ENCODE measurements around the gene CACNA1D.
"Not testable (repeated sequence)": the region's sequence is repeated elsewhere in the genome, so short reads cannot be mapped to it uniquely, and the experiment has no call there.

The CACNA1D gene

GRCh38 chr3:53570709-53571108, 76.3 kb downstream of the CACNA1D start:
- Histone ChIP-seq H4K8ac (ENCODE audit: low read length) (no peak overlapping the region), H3K4me3 (ENCODE audit: insufficient read depth in 1 of 2, low read depth in 1 of 2, low read length in 2 of 2) (no peak overlapping the region), H3K79me1 (replicated peaks; ENCODE audit: low read length, poor library complexity, severe bottlenecking) (no peaks in the 10 kb centered on the region), H4K91ac (ENCODE audit: low read length) (no peak overlapping the region), H2BK5ac (ENCODE audit: low read depth, low read length, poor library complexity, severe bottlenecking) (no peak overlapping the region), H3K27me3 (ENCODE audit: control insufficient read depth in 1 of 2, insufficient read depth in 1 of 2, low read length in 2 of 2) (peaks cover 0 to 11% of the 10 kb centered on the region in 2 experiments), H3K36me3 (ENCODE audit: control insufficient read depth in 1 of 2, insufficient read depth in 2 of 2, low read depth in 1 of 2, low read length in 2 of 2) (no peaks in the 10 kb centered on the region), H2BK12ac (ENCODE audit: low read length in 2 of 2) (no peak overlapping the region), H3K27ac (ENCODE audit: low read length, poor library complexity, severe bottlenecking) (no peak overlapping the region), H2AFZ (ENCODE audit: low read depth, low read length) (no peak overlapping the region), H3K9me3 (ENCODE audit: control insufficient read depth, low read length) (no peaks in the 10 kb centered on the region), H3K18ac (ENCODE audit: low read depth in 1 of 2, low read length in 2 of 2) (no peak overlapping the region), H3K4ac (ENCODE audit: low read depth in 1 of 2, low read length in 2 of 2) (no peak overlapping the region), H2AK5ac (ENCODE audit: low read length, severe bottlenecking) (no peak overlapping the region), H3K4me2 (ENCODE audit: low read length, poor library complexity, severe bottlenecking) (no peak overlapping the region), H2BK120ac (ENCODE audit: low read depth, low read length) (no peak overlapping the region), H2BK15ac (ENCODE audit: low read depth, poor library complexity, severe bottlenecking) (no peak overlapping the region), H3K14ac (ENCODE audit: low read length in 2 of 2) (no peak overlapping the region), H3K23ac (ENCODE audit: low read length in 2 of 2) (no peak overlapping the region), H3K9ac (ENCODE audit: low read length) (no peak overlapping the region), H3K4me1 (ENCODE audit: control insufficient read depth, insufficient read depth, low read depth, low read length) (no peaks in the 10 kb centered on the region)
- 34% methylated on average over 3 of the region's 3 CpGs for WGBS
- DNase-seq: peak; percentile 60

DNA sequence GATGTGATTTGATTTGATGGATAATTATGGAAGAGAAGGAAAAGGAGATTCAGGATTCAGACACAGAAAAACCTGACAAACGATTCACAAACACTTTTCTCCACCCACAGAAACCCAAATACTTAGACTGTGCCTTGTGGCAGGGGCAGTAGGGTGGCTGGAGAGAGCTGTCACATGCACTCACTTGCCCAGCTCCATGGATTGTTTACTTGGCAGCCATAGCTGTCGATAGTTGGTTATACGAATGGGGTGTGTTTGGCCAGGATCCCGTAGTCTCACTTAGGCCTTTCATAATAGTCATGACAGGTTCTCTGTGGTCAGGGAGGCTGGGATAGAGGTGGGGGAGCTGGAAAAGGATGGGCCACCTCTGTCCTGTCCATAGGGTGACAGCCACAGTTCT, 76.9 kb downstream of the CACNA1D start:
- Histone ChIP-seq H3K79me1 (replicated peaks; ENCODE audit: low read length, poor library complexity, severe bottlenecking) (no peaks in the 10 kb centered on the region), H3K9ac (ENCODE audit: low read length) (no peak overlapping the region), H3K4me2 (ENCODE audit: low read length, poor library complexity, severe bottlenecking) (no peak overlapping the region), H2BK120ac (ENCODE audit: low read depth, low read length) (no peak overlapping the region), H2BK15ac (ENCODE audit: low read depth, poor library complexity, severe bottlenecking) (no peak overlapping the region), H3K23ac (ENCODE audit: low read length in 2 of 2) (no peak overlapping the region), H2BK5ac (ENCODE audit: low read depth, low read length, poor library complexity, severe bottlenecking) (no peak overlapping the region), H3K27ac (ENCODE audit: low read length, poor library complexity, severe bottlenecking) (no peak overlapping the region), H3K4me1 (ENCODE audit: control insufficient read depth, insufficient read depth, low read depth, low read length) (no peaks in the 10 kb centered on the region), H2AFZ (ENCODE audit: low read depth, low read length) (no peak overlapping the region), H2AK5ac (ENCODE audit: low read length, severe bottlenecking) (no peak overlapping the region), H3K36me3 (ENCODE audit: control insufficient read depth in 1 of 2, insufficient read depth in 2 of 2, low read depth in 1 of 2, low read length in 2 of 2) (no peaks in the 10 kb centered on the region), H3K18ac (ENCODE audit: low read depth in 1 of 2, low read length in 2 of 2) (no peak overlapping the region), H3K9me3 (ENCODE audit: control insufficient read depth, low read length) (no peaks in the 10 kb centered on the region), H2BK12ac (ENCODE audit: low read length in 2 of 2) (no peak overlapping the region), H4K8ac (ENCODE audit: low read length) (no peak overlapping the region), H3K14ac (ENCODE audit: low read length in 2 of 2) (no peak overlapping the region), H3K4me3 (ENCODE audit: insufficient read depth in 1 of 2, low read depth in 1 of 2, low read length in 2 of 2) (no peak overlapping the region), H3K27me3 (ENCODE audit: control insufficient read depth in 1 of 2, insufficient read depth in 1 of 2, low read length in 2 of 2) (peaks cover 0 to 11% of the 10 kb centered on the region in 2 experiments), H4K91ac (ENCODE audit: low read length) (no peak overlapping the region), H3K4ac (ENCODE audit: low read depth in 1 of 2, low read length in 2 of 2) (no peak overlapping the region)
- WGBS: 85% methylated on average over 3 of the region's 4 CpGs
- DNase-seq: no peak

DNA sequence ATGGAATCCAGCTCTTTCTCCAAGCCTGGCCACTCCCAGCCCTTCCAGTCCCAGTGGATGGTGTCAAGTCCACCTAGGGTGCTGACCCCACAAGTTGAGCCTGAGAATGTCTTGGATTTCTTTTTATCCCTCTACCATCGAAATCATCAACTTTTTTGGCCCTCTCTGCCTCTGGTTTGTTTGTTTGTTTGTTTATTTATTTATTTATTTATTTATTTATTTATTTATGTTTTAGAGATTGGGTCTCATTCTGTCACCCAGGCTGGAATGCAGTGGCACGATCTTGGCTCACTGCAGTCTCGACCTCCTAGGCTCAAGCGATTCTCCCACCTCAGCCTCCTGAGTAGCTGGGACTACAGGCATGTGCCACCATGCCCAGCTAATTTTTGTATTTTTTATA, 77.8 kb downstream of the CACNA1D start:
- not testable (repeated sequence) for H3K9ac ChIP-seq (ENCODE audit: low read length); H3K36me3 ChIP-seq (ENCODE audit: control insufficient read depth in 1 of 2, insufficient read depth in 2 of 2, low read depth in 1 of 2, low read length in 2 of 2); H3K9me3 ChIP-seq (ENCODE audit: control insufficient read depth, low read length); H4K8ac ChIP-seq (ENCODE audit: low read length); H3K4ac ChIP-seq (ENCODE audit: low read depth in 1 of 2, low read length in 2 of 2); H3K4me3 ChIP-seq (ENCODE audit: insufficient read depth in 1 of 2, low read depth in 1 of 2, low read length in 2 of 2); H3K79me1 ChIP-seq (replicated peaks; ENCODE audit: low read length, poor library complexity, severe bottlenecking); H3K27ac ChIP-seq (ENCODE audit: low read length, poor library complexity, severe bottlenecking); H2BK5ac ChIP-seq (ENCODE audit: low read depth, low read length, poor library complexity, severe bottlenecking); H2BK120ac ChIP-seq (ENCODE audit: low read depth, low read length); H3K14ac ChIP-seq (ENCODE audit: low read length in 2 of 2); H3K4me2 ChIP-seq (ENCODE audit: low read length, poor library complexity, severe bottlenecking); H3K18ac ChIP-seq (ENCODE audit: low read depth in 1 of 2, low read length in 2 of 2); H2BK15ac ChIP-seq (ENCODE audit: low read depth, poor library complexity, severe bottlenecking); H2AFZ ChIP-seq (ENCODE audit: low read depth, low read length); H3K4me1 ChIP-seq (ENCODE audit: control insufficient read depth, insufficient read depth, low read depth, low read length); DNase-seq; H2BK12ac ChIP-seq (ENCODE audit: low read length in 2 of 2); H4K91ac ChIP-seq (ENCODE audit: low read length); H3K23ac ChIP-seq (ENCODE audit: low read length in 2 of 2); H2AK5ac ChIP-seq (ENCODE audit: low read length, severe bottlenecking)
- peaks cover 0 to 11% of the 10 kb centered on the region in 2 experiments for H3K27me3 ChIP-seq (ENCODE audit: control insufficient read depth in 1 of 2, insufficient read depth in 1 of 2, low read length in 2 of 2)
- WGBS: 96% methylated on average over 3 of the region's 4 CpGs

- WGBS: 36% methylated on average over 3 of the region's 3 CpGs
- no peak overlapping the region for H2AFZ ChIP-seq (ENCODE audit: low read depth, low read length)
- no peaks in the 10 kb centered on the region for H3K9me3 ChIP-seq (ENCODE audit: control insufficient read depth, low read length)
Observed at GRCh38 chr3:53577506-53577905, 83.1 kb downstream of the CACNA1D start.

More at GRCh38 chr3:53577506-53577905, 83.1 kb downstream of the CACNA1D start:
- H2AK5ac ChIP-seq (ENCODE audit: low read length, severe bottlenecking): no peak overlapping the region
- H2BK120ac ChIP-seq (ENCODE audit: low read depth, low read length): no peak overlapping the region
- no peak overlapping the region for H3K18ac ChIP-seq (ENCODE audit: low read depth in 1 of 2, low read length in 2 of 2)
- no peak overlapping the region for H3K9ac ChIP-seq (ENCODE audit: low read length)
- H3K27me3 ChIP-seq (ENCODE audit: control insufficient read depth in 1 of 2, insufficient read depth in 1 of 2, low read length in 2 of 2): peaks cover 0 to 19% of the 10 kb centered on the region in 2 experiments
- no peak overlapping the region for H4K91ac ChIP-seq (ENCODE audit: low read length)
- H4K8ac ChIP-seq (ENCODE audit: low read length): no peak overlapping the region
- H3K14ac ChIP-seq (ENCODE audit: low read length in 2 of 2): no peak overlapping the region
- no peak overlapping the region for H3K23ac ChIP-seq (ENCODE audit: low read length in 2 of 2)
- H3K27ac ChIP-seq (ENCODE audit: low read length, poor library complexity, severe bottlenecking): no peak overlapping the region
- H2BK5ac ChIP-seq (ENCODE audit: low read depth, low read length, poor library complexity, severe bottlenecking): no peak overlapping the region
- no peak for DNase-seq
- H3K79me1 ChIP-seq (replicated peaks; ENCODE audit: low read length, poor library complexity, severe bottlenecking): no peaks in the 10 kb centered on the region
- H3K4ac ChIP-seq (ENCODE audit: low read depth in 1 of 2, low read length in 2 of 2): no peak overlapping the region
- no peak overlapping the region for H3K4me2 ChIP-seq (ENCODE audit: low read length, poor library complexity, severe bottlenecking)
- no peak overlapping the region for H3K4me3 ChIP-seq (ENCODE audit: insufficient read depth in 1 of 2, low read depth in 1 of 2, low read length in 2 of 2)
- H3K36me3 ChIP-seq (ENCODE audit: control insufficient read depth in 1 of 2, insufficient read depth in 2 of 2, low read depth in 1 of 2, low read length in 2 of 2): no peaks in the 10 kb centered on the region
- no peak overlapping the region for H2BK15ac ChIP-seq (ENCODE audit: low read depth, poor library complexity, severe bottlenecking)
- no peaks in the 10 kb centered on the region for H3K4me1 ChIP-seq (ENCODE audit: control insufficient read depth, insufficient read depth, low read depth, low read length)
- no peak overlapping the region for H2BK12ac ChIP-seq (ENCODE audit: low read length in 2 of 2)

All from mesenchymal stem cell (in vitro differentiated cells and primary cell).